HG03097 (cell line): ENCODE measurements around the gene PSMB3.

Source experiments
- ATAC-seq: cut with Tn5 transposase; IDR thresholded peaks from one replicate; pipeline ENCODE4 v1.9.1; 2021; ENCODE audit not compliant: unreplicated experiment, low FRiP score

PSMB3 gene

DNA sequence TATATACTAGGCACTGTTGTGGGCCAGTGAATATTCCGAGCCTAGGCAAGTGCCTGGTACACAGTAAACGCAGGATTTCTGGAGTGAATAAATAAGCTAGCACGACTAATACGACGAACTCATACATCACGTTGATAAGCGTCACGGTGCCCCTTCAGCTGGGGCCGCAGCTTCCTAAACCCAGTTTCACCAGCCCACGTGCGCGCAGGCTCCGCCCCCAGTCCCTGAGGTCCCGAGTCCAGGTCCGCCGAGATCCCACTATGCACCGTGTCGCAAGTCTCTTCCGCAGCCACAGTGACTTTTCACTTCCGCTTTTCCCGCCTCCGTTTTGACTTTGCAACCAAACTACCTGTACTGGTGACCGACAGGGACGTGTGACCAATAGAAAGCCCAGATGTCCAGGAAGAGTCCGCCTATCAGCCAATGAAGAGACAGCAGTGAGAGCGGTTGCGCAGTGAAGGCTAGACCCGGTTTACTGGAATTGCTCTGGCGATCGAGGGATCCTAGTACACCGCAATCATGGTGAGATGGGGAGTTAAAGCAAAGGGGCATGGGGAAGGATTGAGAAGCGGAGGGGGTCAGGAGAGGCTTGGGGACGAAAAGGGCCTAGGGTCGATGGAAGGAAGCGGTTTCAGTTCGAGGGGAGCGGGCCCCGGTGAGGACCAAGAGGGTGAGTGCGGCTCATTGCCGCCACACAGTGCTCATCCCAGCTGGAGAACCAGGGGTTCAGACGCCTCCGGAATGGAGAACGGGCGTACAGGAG, at the start of gene PSMB3:
PSMB3 (plus strand) TSS at position 434 of the 763 bp plus-strand sequence; CDS start at position 520, 86 bp downstream.
- peak; percentile 59 for ATAC-seq

DNA sequence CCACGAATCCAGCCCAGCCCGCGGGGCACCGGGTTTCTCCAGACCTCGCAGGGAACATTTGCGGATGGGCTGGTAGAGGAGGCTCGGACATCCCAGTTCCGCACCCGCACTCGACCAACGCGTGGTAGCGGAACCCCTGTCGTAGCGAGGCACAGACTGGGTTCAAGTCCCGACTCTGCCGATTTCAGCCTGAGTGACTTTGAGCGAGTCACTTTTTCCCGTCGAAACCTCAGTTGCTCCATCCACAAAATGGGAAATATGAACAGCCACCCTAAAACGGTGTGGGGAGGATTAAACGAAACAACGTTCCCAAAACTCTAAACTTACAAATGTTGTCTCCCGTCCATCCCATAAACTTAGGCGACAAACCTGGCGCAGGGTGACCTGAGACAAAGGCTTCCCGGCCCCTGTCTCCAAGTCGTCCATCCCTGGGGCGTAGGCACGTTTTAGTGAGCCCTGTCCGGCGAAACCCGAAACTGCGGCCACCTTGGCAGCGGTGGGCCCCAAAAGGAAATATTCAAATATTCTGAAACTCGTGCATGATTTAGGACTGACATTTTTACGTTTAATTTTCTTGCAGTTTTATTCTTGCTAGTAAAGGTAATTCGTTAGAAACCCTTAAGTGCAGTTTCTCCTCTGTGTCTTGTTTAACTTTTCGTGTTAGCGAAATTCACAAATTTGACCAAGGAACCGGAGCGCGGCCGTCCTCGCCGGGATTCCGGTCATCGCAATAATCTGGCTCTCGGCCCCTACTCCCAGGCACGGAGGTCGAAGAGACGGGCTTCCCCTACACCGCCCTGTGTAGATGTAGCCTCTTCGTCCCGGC, 49.4 kb upstream of the PSMB3 start:
- ATAC-seq: peak; percentile 4

DNA sequence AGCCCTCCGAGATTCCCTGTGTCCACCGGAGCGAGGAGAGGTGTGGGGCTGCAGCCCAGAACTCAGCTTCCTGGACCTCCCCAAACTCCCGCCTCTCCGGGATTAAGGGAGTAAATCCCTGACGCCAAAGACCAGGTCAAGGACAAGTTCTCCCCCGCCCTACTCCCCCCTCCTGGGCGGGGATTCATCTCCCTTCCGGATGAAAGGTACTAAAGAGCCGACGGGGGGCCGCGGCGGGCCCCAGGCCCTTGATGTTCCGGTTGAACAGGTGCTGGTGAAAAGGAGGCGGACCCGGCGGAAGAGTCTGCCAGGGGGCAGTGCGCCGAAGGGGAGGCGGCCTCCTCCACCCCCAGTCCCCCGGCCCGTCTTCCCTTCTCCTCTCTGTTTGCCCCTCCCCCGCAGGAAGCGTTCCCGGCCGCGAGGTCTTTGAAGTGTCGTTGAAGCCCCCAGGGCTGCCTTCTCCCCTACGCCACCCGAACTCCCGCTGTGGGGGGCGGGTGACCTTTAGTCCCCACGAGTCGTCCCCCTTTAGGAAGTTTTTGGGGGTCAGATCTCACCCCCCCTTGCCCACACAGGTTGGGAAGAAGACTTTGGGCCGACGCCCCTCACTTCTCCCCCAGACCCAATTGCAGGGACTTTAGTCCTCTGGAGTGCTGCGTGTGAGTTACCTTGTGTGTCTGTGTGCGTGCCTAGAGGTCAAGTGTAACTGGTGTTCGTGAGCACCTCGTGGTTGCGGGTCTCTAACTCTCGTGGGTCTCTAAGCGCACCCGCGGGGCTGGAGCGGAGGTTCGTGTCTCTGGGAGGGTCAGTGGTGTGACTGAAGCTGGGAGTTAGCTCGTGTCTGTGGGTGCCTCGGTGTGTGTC, 48.6 kb upstream of the PSMB3 start:
- ATAC-seq: peak; percentile 23

DNA sequence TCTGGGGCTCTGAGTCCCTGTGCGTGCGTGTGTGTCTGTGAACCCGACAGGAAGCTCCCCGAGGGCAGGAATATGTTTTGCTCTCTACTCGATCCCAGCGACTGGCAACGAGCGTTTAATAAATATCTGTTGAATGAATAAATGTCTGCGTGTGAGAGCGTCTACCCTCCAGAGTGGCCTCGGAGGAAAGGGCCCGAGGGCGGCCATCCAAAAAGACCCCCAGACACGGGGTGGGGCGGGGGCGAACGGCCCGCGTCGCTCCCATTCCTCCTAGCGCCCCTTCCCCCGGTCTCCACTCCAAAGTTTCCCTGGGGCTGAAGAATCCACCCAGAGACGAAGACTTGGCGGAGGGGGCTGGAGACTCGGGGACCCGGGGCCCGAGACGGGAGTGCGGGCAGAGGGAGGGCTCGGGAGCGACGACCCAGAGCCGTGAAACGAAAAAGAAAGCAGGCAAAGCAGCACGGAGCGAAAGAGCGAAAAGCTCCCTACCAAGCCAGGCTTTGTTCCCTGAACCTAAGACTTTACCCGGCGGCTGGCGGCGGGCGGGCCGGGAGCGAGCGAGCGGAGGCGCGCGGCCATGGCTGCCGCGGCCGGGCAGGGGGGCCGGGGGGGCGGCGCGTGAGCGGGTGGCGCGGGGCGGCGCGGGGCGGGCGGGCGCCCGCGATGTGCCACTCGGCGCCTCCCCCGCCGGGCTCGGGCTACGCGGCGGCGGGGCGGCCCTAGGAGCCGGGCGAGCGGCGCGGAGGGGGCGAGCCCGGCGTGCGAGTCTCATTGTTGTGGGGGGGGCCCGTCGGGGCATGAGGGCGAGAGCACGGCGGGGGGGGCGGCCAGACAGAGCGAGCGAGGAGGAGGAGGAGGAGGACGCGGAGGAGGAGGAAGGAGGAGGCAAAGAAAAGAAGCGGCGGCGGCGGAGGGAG, 47.7 kb upstream of the PSMB3 start, which contains the start of gene MLLT6:
MLLT6 (plus strand) TSS at position 668 of the 917 bp plus-strand sequence. CDS start 360 bp downstream, outside the sequence.
- ATAC-seq: no peak

DNA sequence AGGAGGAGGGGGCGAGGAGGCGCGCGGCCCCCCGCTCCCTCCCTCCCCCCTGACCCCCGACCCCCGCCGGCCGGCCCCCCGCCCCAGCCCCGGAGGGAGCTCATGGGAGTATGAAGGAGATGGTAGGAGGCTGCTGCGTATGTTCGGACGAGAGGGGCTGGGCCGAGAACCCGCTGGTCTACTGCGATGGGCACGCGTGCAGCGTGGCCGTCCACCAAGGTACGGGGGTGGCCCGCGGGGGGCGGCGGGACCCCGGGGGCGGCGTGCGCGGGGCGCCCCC, 47.1 kb upstream of the PSMB3 start:
- ATAC-seq: no peak

DNA sequence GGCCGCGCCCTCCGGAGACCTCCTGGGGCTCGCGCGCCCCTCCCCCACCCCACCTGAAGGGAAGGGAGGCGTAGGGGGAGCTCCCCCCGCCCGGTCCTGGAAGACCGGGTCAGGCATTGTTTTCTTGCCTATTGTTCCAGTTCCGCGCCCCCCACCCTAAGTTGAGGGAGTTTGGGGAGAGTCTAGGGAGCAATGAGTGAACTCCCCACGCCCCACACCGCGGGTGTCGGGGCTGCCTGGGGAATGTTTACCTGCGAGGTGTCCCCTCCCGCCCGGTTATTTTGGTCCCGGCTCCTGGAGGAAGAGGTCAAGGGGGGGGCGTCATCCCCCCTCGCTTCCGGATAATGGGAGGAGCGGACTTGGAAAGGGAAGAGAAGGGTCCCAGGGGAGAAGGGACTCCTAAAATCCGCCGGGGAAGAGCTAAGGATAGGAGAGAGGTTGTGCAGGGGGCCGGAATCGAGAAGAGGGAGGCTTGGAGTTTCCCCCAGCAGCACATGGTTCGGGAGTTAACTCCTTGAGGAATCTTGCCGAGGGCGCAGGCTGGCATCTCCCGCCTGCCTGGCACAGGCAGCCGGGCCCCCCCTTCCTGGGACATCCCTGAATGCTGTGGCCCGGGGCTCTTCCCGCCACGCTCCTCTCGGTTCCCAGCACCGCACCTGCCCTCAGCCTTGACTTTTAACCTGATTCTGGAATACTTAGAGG, 46.6 kb upstream of the PSMB3 start:
- ATAC-seq: no peak

DNA sequence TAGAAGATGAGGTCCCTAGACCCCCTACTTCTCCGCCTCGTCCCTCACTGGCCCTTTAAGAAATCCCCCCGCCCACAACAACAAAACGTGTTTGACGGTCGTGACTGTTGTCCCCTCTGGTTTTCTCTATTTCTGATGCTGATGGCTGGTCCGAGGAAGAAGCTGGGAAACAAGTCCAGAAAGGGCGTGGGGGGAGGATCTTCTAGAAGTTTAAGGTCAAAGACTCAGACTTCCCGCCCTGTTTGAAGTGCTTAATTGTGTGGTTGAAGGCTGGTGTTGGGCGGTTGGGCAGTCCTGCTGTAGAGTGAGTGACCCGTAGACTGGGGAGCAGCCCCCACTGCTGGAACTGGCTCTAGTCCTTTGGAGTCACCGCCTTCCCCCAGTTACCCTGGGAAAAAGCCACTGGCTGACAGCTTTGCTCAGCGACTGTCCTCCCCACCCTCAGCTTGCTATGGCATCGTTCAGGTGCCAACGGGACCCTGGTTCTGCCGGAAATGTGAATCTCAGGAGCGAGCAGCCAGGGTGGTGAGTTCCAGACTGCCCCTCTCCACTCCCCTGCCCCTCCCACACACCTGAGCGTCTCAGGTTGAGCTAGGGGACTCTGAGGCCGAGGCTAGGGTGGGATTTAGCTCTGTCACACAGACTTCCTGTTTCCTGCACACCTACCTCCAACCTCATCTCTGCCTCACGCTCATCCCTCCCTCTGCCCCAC, 45.9 kb upstream of the PSMB3 start:
- no peak for ATAC-seq

DNA sequence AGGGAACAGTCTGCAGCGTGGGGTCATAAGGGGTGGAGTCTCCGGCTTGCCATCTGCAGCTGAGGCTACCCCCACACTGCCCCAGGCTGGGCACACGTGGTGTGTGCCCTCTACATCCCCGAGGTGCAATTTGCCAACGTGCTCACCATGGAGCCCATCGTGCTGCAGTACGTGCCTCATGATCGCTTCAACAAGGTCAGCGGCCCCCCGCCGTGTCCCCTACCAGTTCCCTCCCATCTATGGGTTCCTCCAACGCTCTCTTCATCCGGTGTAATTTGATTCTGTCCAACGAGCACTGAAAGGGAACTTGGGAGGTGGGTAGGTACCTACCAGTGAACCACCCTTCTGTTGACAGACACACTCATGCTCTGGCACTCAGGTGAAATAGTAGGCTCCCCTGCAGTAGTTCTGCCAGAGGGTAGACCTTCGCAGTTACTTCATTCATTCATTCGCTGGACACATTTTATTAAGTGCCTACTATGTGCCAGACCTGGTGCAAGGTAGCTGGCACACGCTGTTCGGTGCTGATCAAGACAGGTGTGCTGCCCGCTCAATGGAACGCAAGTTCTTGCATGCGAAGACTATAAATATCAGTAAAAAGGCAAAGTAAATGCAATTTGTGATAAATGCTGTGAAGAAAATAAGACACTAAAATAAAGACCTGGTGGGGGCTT, 44.7 kb upstream of the PSMB3 start:
- no peak for ATAC-seq

DNA sequence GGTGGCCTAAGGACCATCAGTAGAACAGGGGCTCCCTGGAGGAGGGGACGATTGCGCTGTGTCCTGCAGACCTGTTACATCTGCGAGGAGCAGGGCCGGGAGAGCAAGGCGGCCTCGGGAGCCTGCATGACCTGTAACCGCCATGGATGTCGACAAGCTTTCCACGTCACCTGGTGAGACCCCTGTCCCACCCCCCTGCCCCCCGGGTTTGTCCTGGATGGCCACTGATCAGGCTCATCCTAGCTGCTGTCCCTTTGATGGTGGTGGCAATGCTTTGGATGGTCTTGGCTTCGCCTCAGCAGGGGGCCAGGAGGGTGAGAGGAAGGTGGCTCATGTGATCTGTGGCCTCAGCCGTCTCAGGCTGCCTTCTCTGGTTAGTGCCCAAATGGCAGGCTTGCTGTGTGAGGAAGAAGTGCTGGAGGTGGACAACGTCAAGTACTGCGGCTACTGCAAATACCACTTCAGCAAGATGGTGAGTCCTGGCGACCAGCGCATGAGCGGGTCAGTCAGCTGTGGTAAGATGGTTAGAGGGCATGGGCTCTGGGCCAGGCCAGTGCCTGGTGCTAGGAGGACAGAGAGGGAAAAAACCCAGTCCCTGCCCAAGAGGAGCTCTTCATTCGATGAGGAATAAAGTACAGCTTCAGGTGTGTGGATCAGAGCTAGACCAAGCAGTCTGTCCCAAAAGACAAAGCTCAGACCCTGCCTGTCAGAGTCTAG, 43.3 kb upstream of the PSMB3 start:
- ATAC-seq: no peak

DNA sequence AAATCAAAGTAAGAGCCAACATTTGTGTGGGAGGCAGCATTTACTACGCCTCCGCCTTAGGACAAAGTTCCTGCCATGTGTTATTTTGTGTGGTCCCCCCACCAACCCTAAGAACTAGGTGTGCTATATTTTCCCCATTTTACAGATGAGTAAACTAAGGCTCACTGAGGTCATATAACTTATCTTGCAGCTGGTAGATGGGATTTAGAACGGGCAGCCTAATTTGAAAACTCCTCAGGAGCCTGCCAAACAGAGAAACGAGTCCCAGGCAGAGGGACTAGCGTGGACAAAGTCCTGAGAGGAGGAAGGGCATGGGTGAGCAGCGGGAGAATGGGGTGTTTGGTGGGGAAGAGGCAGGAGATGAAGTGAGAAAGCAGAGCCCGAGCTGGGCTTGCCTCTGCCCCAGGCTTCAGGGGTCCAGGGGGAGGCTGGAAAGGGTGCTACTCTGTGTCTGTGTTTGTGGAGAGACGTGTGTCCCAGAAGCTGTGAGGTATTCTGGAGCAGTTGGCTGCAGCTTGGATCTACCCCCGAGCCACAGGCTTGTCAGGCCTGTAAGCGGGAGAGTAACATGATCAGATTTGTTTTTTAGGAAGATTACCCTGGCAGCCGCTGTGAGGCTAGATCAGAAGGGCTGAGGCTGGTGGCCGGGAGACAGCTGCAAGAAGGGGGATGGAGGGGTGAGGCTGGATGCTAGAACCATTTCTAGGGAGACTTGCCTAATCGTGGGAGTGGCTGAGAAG, 42.5 kb upstream of the PSMB3 start:
- no peak for ATAC-seq

DNA sequence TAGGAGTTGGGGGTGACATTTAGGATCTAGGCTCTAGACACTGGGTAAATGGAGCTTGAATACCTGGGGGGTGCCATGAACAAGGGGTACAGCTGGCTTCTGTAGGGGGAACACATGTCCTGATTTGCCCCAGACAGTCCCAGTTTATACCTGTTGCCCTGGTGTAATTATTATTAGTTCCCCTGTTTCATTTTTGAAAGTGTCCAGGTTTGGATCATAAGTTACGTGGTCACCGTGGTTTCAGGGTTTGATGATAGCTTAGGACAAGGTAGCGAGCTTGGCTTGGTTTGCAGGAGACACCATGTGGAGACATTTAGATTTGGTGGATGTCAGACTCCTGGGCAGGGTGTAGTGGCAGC, 42.0 kb upstream of the PSMB3 start:
- no peak for ATAC-seq

DNA sequence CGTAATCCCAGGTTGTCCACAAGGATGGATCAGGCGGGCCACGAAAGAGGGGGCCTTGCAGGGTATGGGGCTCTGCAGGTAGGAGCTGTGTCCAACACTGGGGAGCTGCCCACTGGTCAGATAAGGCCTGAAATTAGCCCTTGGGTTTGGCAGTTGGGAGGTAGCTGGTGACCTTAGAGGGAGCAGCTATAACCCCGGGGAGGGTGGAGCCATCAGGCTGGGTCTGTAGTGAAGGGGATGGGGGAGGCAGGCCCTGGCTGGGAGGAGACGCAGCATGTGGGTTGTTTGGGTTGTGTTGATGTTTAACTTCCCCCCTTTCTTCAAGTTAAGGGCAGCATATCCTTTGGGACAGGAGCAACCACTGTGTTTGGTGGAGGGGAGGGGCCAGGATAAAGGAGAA, 41.6 kb upstream of the PSMB3 start:
- no peak for ATAC-seq

DNA sequence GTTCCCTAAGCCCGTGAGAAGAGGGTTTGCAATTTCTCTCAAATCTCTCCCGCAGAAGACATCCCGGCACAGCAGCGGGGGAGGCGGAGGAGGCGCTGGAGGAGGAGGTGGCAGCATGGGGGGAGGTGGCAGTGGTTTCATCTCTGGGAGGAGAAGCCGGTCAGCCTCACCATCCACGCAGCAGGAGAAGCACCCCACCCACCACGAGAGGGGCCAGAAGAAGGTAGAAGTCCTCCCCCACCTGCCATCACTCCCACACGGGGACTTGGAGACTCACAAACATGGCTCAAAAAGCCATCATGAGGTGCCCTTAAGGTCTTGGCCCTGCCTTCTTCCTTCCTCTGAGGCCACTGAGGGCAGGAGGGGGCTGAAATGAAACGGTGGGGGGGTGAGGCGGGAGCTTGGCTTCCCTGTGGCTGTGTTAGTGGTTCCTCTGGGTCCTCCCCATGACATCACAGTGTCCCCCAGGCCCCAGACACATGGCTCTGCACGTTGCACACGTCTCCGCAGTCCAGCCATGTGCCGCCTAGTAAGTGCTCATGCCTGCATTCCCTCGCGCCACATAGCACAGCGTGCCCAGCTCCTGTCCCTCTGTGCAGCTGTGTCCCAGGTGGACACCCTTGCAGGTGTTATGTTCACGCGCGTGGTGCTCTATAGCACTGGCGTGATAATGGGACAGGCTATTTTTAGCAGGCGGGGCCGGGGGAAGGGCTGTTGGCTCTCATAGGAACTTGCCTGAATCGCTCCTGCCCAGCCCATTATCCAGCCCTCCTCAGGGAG, 40.6 kb upstream of the PSMB3 start:
- ATAC-seq: no peak

DNA sequence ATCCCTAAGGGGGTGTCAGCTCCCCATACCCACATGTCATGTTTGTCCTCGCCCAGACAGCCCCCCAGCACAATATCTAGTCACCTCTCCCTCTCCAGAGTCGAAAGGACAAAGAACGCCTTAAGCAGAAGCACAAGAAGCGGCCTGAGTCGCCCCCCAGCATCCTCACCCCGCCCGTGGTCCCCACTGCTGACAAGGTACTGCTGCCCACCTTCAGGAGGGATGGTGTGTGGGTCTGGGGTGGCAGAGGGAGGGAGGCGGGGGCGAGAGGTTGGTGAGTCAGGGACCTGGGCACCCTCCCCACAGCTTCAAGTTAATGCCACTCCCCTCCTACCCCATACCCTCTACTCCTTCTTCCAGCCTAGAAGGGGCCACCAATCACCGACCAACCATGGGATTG, 39.9 kb upstream of the PSMB3 start:
- ATAC-seq: no peak

DNA sequence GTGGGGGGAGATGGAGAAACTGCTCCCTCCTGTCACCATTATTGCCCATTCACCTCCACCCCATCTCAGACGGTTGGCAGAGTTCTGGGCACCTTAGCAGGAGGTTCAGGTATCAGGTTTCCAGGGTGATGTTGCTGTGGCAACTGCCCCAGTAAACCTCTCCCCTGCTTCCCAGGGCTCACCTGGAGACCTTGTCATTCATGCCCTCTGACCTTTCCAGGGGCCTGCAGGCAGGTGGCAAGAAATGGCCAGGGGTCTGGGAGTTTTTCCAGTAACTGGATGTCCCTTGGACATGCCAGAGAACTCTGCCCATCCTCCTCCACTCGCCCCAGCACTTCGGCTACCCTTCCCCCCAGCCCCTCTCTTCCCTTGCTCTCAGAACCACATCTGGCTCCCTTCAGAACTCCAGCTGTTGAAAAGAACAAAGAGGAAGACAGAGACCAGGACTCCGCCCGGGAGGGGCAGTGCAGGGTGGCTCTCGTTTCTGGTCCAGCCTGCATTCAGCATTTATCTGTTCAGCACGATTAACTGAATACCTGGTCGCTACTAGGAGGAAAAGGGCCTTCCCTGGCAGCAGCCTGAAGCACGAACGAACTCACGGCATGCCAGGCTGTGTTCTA, 39.0 kb upstream of the PSMB3 start:
- ATAC-seq: no peak
